ENCODE measurements around the gene SPRR5.

DNA sequence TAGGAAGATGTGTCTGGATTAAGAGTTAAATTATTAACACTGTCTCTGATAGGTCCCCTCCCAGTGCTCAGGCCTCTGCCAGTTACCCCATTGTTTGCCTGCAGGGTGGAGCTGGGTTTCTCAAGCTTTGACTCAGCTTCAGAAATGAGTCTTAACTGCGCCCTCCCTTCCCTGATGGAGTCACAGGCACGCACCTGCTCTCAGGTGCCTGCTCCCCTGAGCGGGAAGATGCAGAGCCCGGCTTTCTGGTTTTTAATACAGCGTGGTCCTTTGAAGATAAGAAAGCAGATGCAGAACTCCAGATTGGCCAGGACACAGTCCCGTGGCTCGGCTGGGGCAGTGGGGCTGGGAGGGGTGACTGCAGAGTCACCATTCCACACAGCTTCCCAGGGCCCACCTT, 20.2 kb downstream of the SPRR5 start:
- TF ChIP-seq EZH2phosphoT487 (IDR thresholded peaks at IDR 0.05; ENCODE audit: low read depth), result no peak
- TF ChIP-seq, protein P1, sequence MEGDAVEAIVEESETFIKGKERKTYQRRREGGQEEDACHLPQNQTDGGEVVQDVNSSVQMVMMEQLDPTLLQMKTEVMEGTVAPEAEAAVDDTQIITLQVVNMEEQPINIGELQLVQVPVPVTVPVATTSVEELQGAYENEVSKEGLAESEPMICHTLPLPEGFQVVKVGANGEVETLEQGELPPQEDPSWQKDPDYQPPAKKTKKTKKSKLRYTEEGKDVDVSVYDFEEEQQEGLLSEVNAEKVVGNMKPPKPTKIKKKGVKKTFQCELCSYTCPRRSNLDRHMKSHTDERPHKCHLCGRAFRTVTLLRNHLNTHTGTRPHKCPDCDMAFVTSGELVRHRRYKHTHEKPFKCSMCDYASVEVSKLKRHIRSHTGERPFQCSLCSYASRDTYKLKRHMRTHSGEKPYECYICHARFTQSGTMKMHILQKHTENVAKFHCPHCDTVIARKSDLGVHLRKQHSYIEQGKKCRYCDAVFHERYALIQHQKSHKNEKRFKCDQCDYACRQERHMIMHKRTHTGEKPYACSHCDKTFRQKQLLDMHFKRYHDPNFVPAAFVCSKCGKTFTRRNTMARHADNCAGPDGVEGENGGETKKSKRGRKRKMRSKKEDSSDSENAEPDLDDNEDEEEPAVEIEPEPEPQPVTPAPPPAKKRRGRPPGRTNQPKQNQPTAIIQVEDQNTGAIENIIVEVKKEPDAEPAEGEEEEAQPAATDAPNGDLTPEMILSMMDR (IDR thresholded peaks at IDR 0.05; ENCODE audit: low read depth, low read length), result no peak
